CD8-positive, alpha-beta memory T cell (primary cell): ENCODE measurements around the gene TMED6. TPM values are rescaled to one million over a fixed set of nuclear protein-coding genes. Genes with fewer than 3 reads are reported as not detected.
A peak's percentile ranks its signal among the peaks of the same experiment; 100 is the strongest.

Experiments used
- CTCF ChIA-PET: fragments of 350-600 bp; sonication (Branson Sonifier 250); formaldehyde crosslinking; loops from one replicate; lab custom pipeline; 2021; ENCODE audit warnings: antibody characterized with exemption; lab: Charles Lee
- POLR2A ChIA-PET: fragments of 350-600 bp; sonication (Branson Sonifier 250); formaldehyde crosslinking; loops from one replicate; lab custom pipeline; 2021; ENCODE audit warnings: antibody characterized with exemption; lab: Charles Lee
- DNase-seq, 5 donors: peaks; one replicate each; pipeline versions ENCODE4 v3.0.0 to v3.0.0-alpha.2; 2020 to 2022; ENCODE audit warnings: mixed read lengths in 1 of 5
- H3K27ac ChIP-seq: one replicate; pipeline ENCODE4 v1.7.0; 2013; ENCODE audit warnings: low read depth, mild to moderate bottlenecking, low read length, moderate library complexity
- H3K27me3 ChIP-seq: 2 replicates; pipeline ENCODE4 v1.7.0; 2013; ENCODE audit warnings: low read length, mild to moderate bottlenecking; ENCODE audit not compliant: insufficient read depth, poor library complexity, severe bottlenecking
- H3K36me3 ChIP-seq: 2 replicates; pipeline ENCODE4 v1.7.0; 2013; ENCODE audit warnings: mild to moderate bottlenecking, low read length, moderate library complexity; ENCODE audit not compliant: insufficient read depth
- H3K4me1 ChIP-seq: 2 replicates; pipeline ENCODE4 v1.7.0; 2013; ENCODE audit warnings: mild to moderate bottlenecking, low read length, moderate library complexity; ENCODE audit not compliant: insufficient read depth
- H3K4me3 ChIP-seq: 2 replicates; pipeline ENCODE4 v1.7.0; 2013; ENCODE audit warnings: mild to moderate bottlenecking, low read length
- H3K9me3 ChIP-seq: 2 replicates; pipeline ENCODE4 v1.7.0; 2013; ENCODE audit warnings: mild to moderate bottlenecking, low read length
- H3K27ac Mint-ChIP-seq, 8 donors: one replicate each; pipeline ENCODE4 v1.8.0; 2020 to 2021; ENCODE audit warnings: mixed read lengths in 8 of 8, mild to moderate bottlenecking in 6 of 8, inconsistent platforms in 3 of 8, moderate library complexity in 3 of 8
- H3K27me3 Mint-ChIP-seq, 2 donors: one replicate each; pipeline ENCODE4 v1.8.0; 2020 to 2021; ENCODE audit warnings: mixed read lengths in 2 of 2, mild to moderate bottlenecking in 1 of 2, moderate library complexity in 1 of 2
- H3K36me3 Mint-ChIP-seq, 3 donors: one replicate each; pipeline ENCODE4 v1.8.0; 2020 to 2021; ENCODE audit warnings: mixed read lengths in 3 of 3, inconsistent platforms in 1 of 3, mild to moderate bottlenecking in 1 of 3
- H3K4me1 Mint-ChIP-seq, 3 donors: one replicate each; pipeline ENCODE4 v1.8.0; 2020 to 2021; ENCODE audit warnings: mixed read lengths in 3 of 3, inconsistent platforms in 1 of 3, mild to moderate bottlenecking in 1 of 3
- H3K4me3 Mint-ChIP-seq, 7 donors: one replicate each; pipeline ENCODE4 v1.8.0; 2020 to 2021; ENCODE audit warnings: mixed read lengths in 7 of 7, mild to moderate bottlenecking in 6 of 7, moderate library complexity in 4 of 7, inconsistent platforms in 2 of 7
- H3K9me3 Mint-ChIP-seq, 5 donors: one replicate each; pipeline ENCODE4 v1.8.0; 2020 to 2022; ENCODE audit warnings: mixed read lengths in 5 of 5, mild to moderate bottlenecking in 3 of 5, moderate library complexity in 2 of 5, inconsistent platforms in 1 of 5
- polyA plus RNA-seq: library from polyadenylated mRNA; unstranded; fragments of 300-500 nt; fragmentation: Illumina TruSeq; gene quantifications from one replicate; pipeline ENCODE4 v1.2.3, GENCODE V29; 2021
- total RNA-seq, 2 experiments: library from RNA; stranded (reverse); gene quantifications; one replicate each; pipeline ENCODE4 v1.2.3, GENCODE V29; 2021

Gene TMED6
- total and polyA plus RNA-seq, 3 experiments from 2014 or later, result 0.80 to 1.4 TPM; not detected in 1

- H3K4me1 ChIP-seq, result peaks cover 32% of the 10 kb centered on the region
- peaks cover 22% of the 10 kb centered on the region for H3K36me3 ChIP-seq
- H3K4me3 Mint-ChIP-seq, result peak within 1 kb of the TSS; percentile 98 to 100 (median 99)
- H3K9me3 Mint-ChIP-seq, result no peaks in the 10 kb centered on the region
- no peaks in the 10 kb centered on the region for H3K9me3 ChIP-seq
- peak within 1 kb of the TSS; percentile 86 for H3K4me3 ChIP-seq
- DNase-seq, result peak; percentile 84 to 92 (median 89)
- ChIA-PET CTCF (interaction anchor here (0.9 to 3.2 kb wide), 9 partner anchors 10 to 46 kb away, joined by 3 to 32 read pairs (median 3); partner anchors contain the start of genes PDF and TERF2), POLR2A (interaction anchor here (0.5 to 2.8 kb wide), 8 partner anchors 10 to 395 kb away, joined by 3 to 20 read pairs (median 3); partner anchors contain the start of gene PDF)
- H3K36me3 Mint-ChIP-seq, result peaks cover 0 to 66% (median 8%) of the 10 kb centered on the region in 3 donors
- H3K4me1 Mint-ChIP-seq, result peaks cover 43 to 63% (median 60%) of the 10 kb centered on the region in 3 donors
- H3K27ac Mint-ChIP-seq, result peak within 1 kb of the TSS; percentile 88 to 100 (median 98)
- H3K27ac ChIP-seq, result peak within 1 kb of the TSS; percentile 70
- no peaks in the 10 kb centered on the region for H3K27me3 Mint-ChIP-seq
- H3K27me3 ChIP-seq, result no peaks in the 10 kb centered on the region
These were observed 12.1 kb downstream of the TMED6 start, which contains the start of the genes COG8 and NIP7 for GRCh38 chr16:69339289-69340094. Gene COG8, minus strand, starts transcription at chr16:69339564. Its CDS starts 12 bp downstream, at chr16:69339552. Gene NIP7, plus strand, starts transcription at chr16:69339772. Its CDS starts 58 bp downstream, at chr16:69339830.

- Mint-ChIP-seq H3K4me3 (peak overlapping the region; percentile 98 to 100 (median 99)), H3K36me3 (peaks cover 0 to 69% (median 11%) of the 10 kb centered on the region in 3 donors), H3K27me3 (no peaks in the 10 kb centered on the region), H3K4me1 (peaks cover 49 to 69% (median 68%) of the 10 kb centered on the region in 3 donors), H3K27ac (peak overlapping the region; percentile 85 to 100 (median 90)), H3K9me3 (no peaks in the 10 kb centered on the region)
- peak overlapping the region; percentile 86 for H3K4me3 ChIP-seq
- H3K27ac ChIP-seq, result peak overlapping the region; percentile 70
- H3K36me3 ChIP-seq, result peaks cover 28% of the 10 kb centered on the region
- no peaks in the 10 kb centered on the region for H3K9me3 ChIP-seq
- ChIA-PET POLR2A (interaction anchor here (0.5 to 2.8 kb wide), 4 partner anchors 9 to 395 kb away, joined by 3 to 20 read pairs (median 5); partner anchors contain the start of gene PDF), CTCF (interaction anchor here (0.9 to 3.2 kb wide), 6 partner anchors 9 to 47 kb away, joined by 3 to 32 read pairs (median 6); partner anchors contain the start of genes PDF and TERF2)
- DNase-seq, result no peak
- H3K4me1 ChIP-seq, result peaks cover 33% of the 10 kb centered on the region
- H3K27me3 ChIP-seq, result no peaks in the 10 kb centered on the region
These were observed 12.9 kb downstream of the TMED6 start for GRCh38 chr16:69338557-69339288.

GRCh38 chr16:69334696-69335095 is 16.9 kb downstream of the TMED6 start:
- no peak overlapping the region for H3K27ac Mint-ChIP-seq
- CTCF ChIA-PET, result interaction anchor here (0.9 kb wide), 1 partner anchor 9 kb away, joined by 3 read pairs; no protein-coding TSS in a partner anchor
- no peaks in the 10 kb centered on the region for H3K27me3 Mint-ChIP-seq
- Histone ChIP-seq H3K27ac (no peak overlapping the region), H3K36me3 (peaks cover 17% of the 10 kb centered on the region), H3K4me1 (peaks cover 31% of the 10 kb centered on the region), H3K27me3 (no peaks in the 10 kb centered on the region), H3K9me3 (no peaks in the 10 kb centered on the region), H3K4me3 (no peak overlapping the region)
- H3K9me3 Mint-ChIP-seq, result no peaks in the 10 kb centered on the region
- peaks cover 0 to 52% (median 11%) of the 10 kb centered on the region in 3 donors for H3K36me3 Mint-ChIP-seq
- POLR2A ChIA-PET, result no interaction called here
- peak overlapping the region in 1 of 7 donors; percentile 76 for H3K4me3 Mint-ChIP-seq
- DNase-seq, result no peak
- peaks cover 37 to 67% (median 49%) of the 10 kb centered on the region in 3 donors for H3K4me1 Mint-ChIP-seq

- Histone ChIP-seq H3K9me3 (no peaks in the 10 kb centered on the region), H3K36me3 (peaks cover 13% of the 10 kb centered on the region), H3K4me3 (peak within 1 kb of the TSS; percentile 76), H3K27ac (peak within 1 kb of the TSS; percentile 76), H3K4me1 (peaks cover 50% of the 10 kb centered on the region), H3K27me3 (no peaks in the 10 kb centered on the region)
- Mint-ChIP-seq H3K36me3 (peaks cover 0 to 61% (median 7%) of the 10 kb centered on the region in 3 donors), H3K27me3 (no peaks in the 10 kb centered on the region), H3K4me1 (peaks cover 38 to 73% (median 46%) of the 10 kb centered on the region in 3 donors), H3K9me3 (no peaks in the 10 kb centered on the region), H3K4me3 (peak within 1 kb of the TSS; percentile 79 to 87 (median 81)), H3K27ac (peak within 1 kb of the TSS; percentile 74 to 88 (median 80))
- ChIA-PET POLR2A (interaction anchor here (1.9 to 3.1 kb wide), 3 partner anchors 9 to 54 kb away, joined by 5 to 20 read pairs (median 12); partner anchors contain the start of genes COG8 and NIP7), CTCF (interaction anchor here (1.2 to 4.2 kb wide), 6 partner anchors 9 to 26 kb away, joined by 3 to 32 read pairs (median 5); partner anchors contain the start of genes COG8 and NIP7)
- peak; percentile 77 to 88 (median 83) for DNase-seq
These were observed 21.1 kb downstream of the TMED6 start, which contains the start of gene PDF for GRCh38 chr16:69330286-69331109. Gene PDF, minus strand, starts transcription at chr16:69330588. Its CDS starts 18 bp downstream, at chr16:69330570.

GRCh38 chr16:69329369-69330285 is 22.0 kb downstream of the TMED6 start:
- peak overlapping the region; percentile 76 for H3K4me3 ChIP-seq
- no peaks in the 10 kb centered on the region for H3K9me3 ChIP-seq
- H3K36me3 ChIP-seq, result peaks cover 13% of the 10 kb centered on the region
- no peaks in the 10 kb centered on the region for H3K27me3 ChIP-seq
- CTCF ChIA-PET, result interaction anchor here (1.2 to 4.2 kb wide), 6 partner anchors 10 to 25 kb away, joined by 3 to 32 read pairs (median 5); partner anchors contain the start of genes COG8 and NIP7
- H3K27ac Mint-ChIP-seq, result peak overlapping the region in 7 of 8 donors; percentile 26 to 90 (median 69)
- no peaks in the 10 kb centered on the region for H3K27me3 Mint-ChIP-seq
- DNase-seq, result peak in 2 of 5 donors; percentile 47 to 62
- peak overlapping the region; percentile 75 to 85 (median 77) for H3K4me3 Mint-ChIP-seq
- POLR2A ChIA-PET, result interaction anchor here (0.6 to 3.1 kb wide), 4 partner anchors 10 to 146 kb away, joined by 3 to 20 read pairs (median 8); partner anchors contain the start of genes COG8 and NIP7
- no peaks in the 10 kb centered on the region for H3K9me3 Mint-ChIP-seq
- peak overlapping the region; percentile 76 for H3K27ac ChIP-seq
- H3K4me1 Mint-ChIP-seq, result peaks cover 41 to 72% (median 46%) of the 10 kb centered on the region in 3 donors
- H3K4me1 ChIP-seq, result peaks cover 50% of the 10 kb centered on the region
- H3K36me3 Mint-ChIP-seq, result peaks cover 0 to 61% (median 5%) of the 10 kb centered on the region in 3 donors

- no peaks in the 10 kb centered on the region for H3K9me3 ChIP-seq
- ChIA-PET POLR2A (interaction anchor here (0.5 to 3.1 kb wide), 4 partner anchors 10 to 146 kb away, joined by 3 to 20 read pairs (median 8); partner anchors contain the start of genes COG8 and NIP7), CTCF (interaction anchor here (1.4 to 4.2 kb wide), 4 partner anchors 11 to 17 kb away, joined by 5 to 32 read pairs (median 6); partner anchors contain the start of genes COG8 and NIP7)
- no peak overlapping the region for H3K27ac ChIP-seq
- H3K4me1 Mint-ChIP-seq, result peaks cover 36 to 66% (median 39%) of the 10 kb centered on the region in 3 donors
- peaks cover 50% of the 10 kb centered on the region for H3K4me1 ChIP-seq
- peaks cover 6% of the 10 kb centered on the region for H3K36me3 ChIP-seq
- H3K27me3 ChIP-seq, result no peaks in the 10 kb centered on the region
- H3K9me3 Mint-ChIP-seq, result no peaks in the 10 kb centered on the region
- no peak for DNase-seq
- H3K27me3 Mint-ChIP-seq, result no peaks in the 10 kb centered on the region
- H3K27ac Mint-ChIP-seq, result peak overlapping the region; percentile 26 to 90 (median 68)
- H3K4me3 ChIP-seq, result peak overlapping the region; percentile 76
- peaks cover 0 to 61% (median 1%) of the 10 kb centered on the region in 3 donors for H3K36me3 Mint-ChIP-seq
- H3K4me3 Mint-ChIP-seq, result peak overlapping the region; percentile 75 to 85 (median 77)
These were observed 22.7 kb downstream of the TMED6 start for GRCh38 chr16:69328854-69329316.
